DND-41 (cell line): ENCODE results near the gene ITPRIPL1.

Experiments used
- ATAC-seq: fragments of 200-7000 bp; cut with Tn5 transposase; 3 replicates; pipeline ENCODE4 v1.9.1; 2021; ENCODE audit warnings: low read depth; ENCODE audit not compliant: insufficient read depth
- DNase-seq: peaks from one replicate; pipeline ENCODE4 v3.0.0-alpha.2; 2020
- H2AFZ ChIP-seq: 2 replicates; pipeline ENCODE4 v1.6.0; 2012; ENCODE audit warnings: low read depth, low read length
- H3K27ac ChIP-seq: 2 replicates; pipeline ENCODE4 v1.5.1; 2012; ENCODE audit warnings: low read length, inconsistent platforms
- H3K27me3 ChIP-seq: fragments of 200-600 bp; sonication (generic); 2 replicates; pipeline ENCODE4 v1.6.0; 2012; ENCODE audit warnings: low read length, mild to moderate bottlenecking, inconsistent platforms; ENCODE audit not compliant: insufficient read depth, poor library complexity
- H3K36me3 ChIP-seq: 2 replicates; pipeline ENCODE4 v1.5.1; 2012; ENCODE audit warnings: low read length, inconsistent platforms; ENCODE audit not compliant: insufficient read depth
- H3K4me1 ChIP-seq: 2 replicates; pipeline ENCODE4 v1.5.1; 2012; ENCODE audit warnings: mild to moderate bottlenecking, low read length; ENCODE audit not compliant: insufficient read depth
- H3K4me2 ChIP-seq: 2 replicates; pipeline ENCODE4 v1.6.0; 2012; ENCODE audit warnings: mild to moderate bottlenecking, moderate library complexity, low read length, inconsistent platforms; ENCODE audit not compliant: insufficient read depth
- H3K4me3 ChIP-seq, 2 experiments: fragments of 200-600 bp in 1 of 2; shearing (Covaris generic) in 1 of 2; 2 replicates each; pipeline ENCODE4 v1.5.1; 2012 to 2016; ENCODE audit warnings: inconsistent platforms in 2 of 2, low read length in 2 of 2, mild to moderate bottlenecking in 2 of 2, low read depth in 1 of 2, moderate library complexity in 1 of 2
- H3K79me2 ChIP-seq: 2 replicates; pipeline ENCODE4 v1.6.0; 2012; ENCODE audit warnings: low read length, inconsistent platforms; ENCODE audit not compliant: insufficient read depth
- H3K9ac ChIP-seq: 2 replicates; pipeline ENCODE4 v1.6.0; 2012; ENCODE audit warnings: low read depth, mild to moderate bottlenecking, inconsistent platforms, low read length, moderate library complexity
- H3K9me3 ChIP-seq: 2 replicates; pipeline ENCODE4 v1.5.1; 2012; ENCODE audit warnings: low read length, moderate library complexity, mild to moderate bottlenecking, inconsistent platforms; ENCODE audit not compliant: insufficient read depth, severe bottlenecking
- H4K20me1 ChIP-seq: 2 replicates; pipeline ENCODE4 v1.6.0; 2012; ENCODE audit warnings: low read length; ENCODE audit not compliant: insufficient read depth
- EZH2 ChIP-seq: IDR thresholded peaks from 3 replicates; pipeline ENCODE4 v1.6.1; 2012; ENCODE audit warnings: borderline replicate concordance, low read depth, mild to moderate bottlenecking, moderate library complexity, low read length, inconsistent platforms; ENCODE audit not compliant: severe bottlenecking
- TF ChIP-seq, protein P1 (sequence below): IDR thresholded peaks from 2 replicates; pipeline ENCODE4 v1.5.1; 2012; ENCODE audit warnings: borderline replicate concordance, low read length, moderate library complexity, mild to moderate bottlenecking; ENCODE audit not compliant: poor library complexity, severe bottlenecking; ENCODE audit errors: extremely low read depth

The ITPRIPL1 gene

GRCh38 chr2:96320728-96321622 lies 4.1 kb upstream of the ITPRIPL1 start:
- peaks cover 19% of the 10 kb centered on the region for H3K27me3 ChIP-seq
- peaks cover 65% of the 10 kb centered on the region for H3K4me1 ChIP-seq
- no peaks in the 10 kb centered on the region for H4K20me1 ChIP-seq
- peak overlapping the region; percentile 86 for H3K4me2 ChIP-seq
- no peaks in the 10 kb centered on the region for H3K36me3 ChIP-seq
- ATAC-seq (peak; percentile 35), DNase-seq (peak; percentile 56)
- H3K9me3 ChIP-seq = no peaks in the 10 kb centered on the region
- peak overlapping the region; percentile 83 for H2AFZ ChIP-seq
- TF ChIP-seq, protein P1, sequence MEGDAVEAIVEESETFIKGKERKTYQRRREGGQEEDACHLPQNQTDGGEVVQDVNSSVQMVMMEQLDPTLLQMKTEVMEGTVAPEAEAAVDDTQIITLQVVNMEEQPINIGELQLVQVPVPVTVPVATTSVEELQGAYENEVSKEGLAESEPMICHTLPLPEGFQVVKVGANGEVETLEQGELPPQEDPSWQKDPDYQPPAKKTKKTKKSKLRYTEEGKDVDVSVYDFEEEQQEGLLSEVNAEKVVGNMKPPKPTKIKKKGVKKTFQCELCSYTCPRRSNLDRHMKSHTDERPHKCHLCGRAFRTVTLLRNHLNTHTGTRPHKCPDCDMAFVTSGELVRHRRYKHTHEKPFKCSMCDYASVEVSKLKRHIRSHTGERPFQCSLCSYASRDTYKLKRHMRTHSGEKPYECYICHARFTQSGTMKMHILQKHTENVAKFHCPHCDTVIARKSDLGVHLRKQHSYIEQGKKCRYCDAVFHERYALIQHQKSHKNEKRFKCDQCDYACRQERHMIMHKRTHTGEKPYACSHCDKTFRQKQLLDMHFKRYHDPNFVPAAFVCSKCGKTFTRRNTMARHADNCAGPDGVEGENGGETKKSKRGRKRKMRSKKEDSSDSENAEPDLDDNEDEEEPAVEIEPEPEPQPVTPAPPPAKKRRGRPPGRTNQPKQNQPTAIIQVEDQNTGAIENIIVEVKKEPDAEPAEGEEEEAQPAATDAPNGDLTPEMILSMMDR = no peak
- peak; percentile 66 for TF ChIP-seq EZH2
- peaks cover 7% of the 10 kb centered on the region for H3K79me2 ChIP-seq
- peak overlapping the region; percentile 66 for H3K27ac ChIP-seq
- H3K4me3 ChIP-seq = peak overlapping the region; percentile 30 to 69; a peak in 3 of 4 replicates
- H3K9ac ChIP-seq = peak overlapping the region; percentile 64

GRCh38 chr2:96323849-96324248 lies 1.3 kb upstream of the ITPRIPL1 start:
- peaks cover 22% of the 10 kb centered on the region for H3K36me3 ChIP-seq
- H3K79me2 ChIP-seq = peaks cover 32% of the 10 kb centered on the region
- H3K27ac ChIP-seq = no peak overlapping the region
- peaks cover 77% of the 10 kb centered on the region for H3K4me1 ChIP-seq
- H4K20me1 ChIP-seq = peaks cover 13% of the 10 kb centered on the region; the same call in 1 of the 2 replicates
- no peak overlapping the region for H3K9ac ChIP-seq
- H3K27me3 ChIP-seq = peaks cover 19% of the 10 kb centered on the region
- no peaks in the 10 kb centered on the region for H3K9me3 ChIP-seq
- ATAC-seq (no peak), DNase-seq (no peak)
- no peak for TF ChIP-seq EZH2
- TF ChIP-seq, protein P1 = no peak
- no peak overlapping the region for H3K4me3 ChIP-seq
- H2AFZ ChIP-seq = no peak overlapping the region
- H3K4me2 ChIP-seq = no peak overlapping the region

- no peak for TF ChIP-seq EZH2
- TF ChIP-seq, protein P1 = no peak
- H3K9ac ChIP-seq = peak overlapping the region; percentile 69
- H2AFZ ChIP-seq = peak overlapping the region; percentile 93
- H3K4me3 ChIP-seq = peak overlapping the region; percentile 45 to 74; a peak in 3 of 4 replicates
- H3K27ac ChIP-seq = peak overlapping the region; percentile 66
- peaks cover 35% of the 10 kb centered on the region for H3K79me2 ChIP-seq
- peaks cover 13% of the 10 kb centered on the region; the same call in 1 of the 2 replicates for H4K20me1 ChIP-seq
- H3K4me1 ChIP-seq = peaks cover 73% of the 10 kb centered on the region
- DNase-seq (no peak), ATAC-seq (no peak)
- H3K27me3 ChIP-seq = peaks cover 19% of the 10 kb centered on the region
- H3K36me3 ChIP-seq = peaks cover 28% of the 10 kb centered on the region
- peak overlapping the region; percentile 85 for H3K4me2 ChIP-seq
- H3K9me3 ChIP-seq = no peaks in the 10 kb centered on the region
These were observed 436 bp upstream of the ITPRIPL1 start for GRCh38 chr2:96324721-96325040.
